K562 (cell line): ENCODE results near the gene SPHK2. TPM values are rescaled to one million over a fixed set of nuclear protein-coding genes. Genes with fewer than 3 reads are reported as not detected.
A peak's percentile ranks its signal among the peaks of the same experiment; 100 is the strongest.

ENCODE experiments used
- ARHGAP35 ChIP-seq: fragments of 450-650 bp; IDR thresholded peaks from 2 replicates; pipeline ENCODE4 v1.6.1; 2018; ENCODE audit not compliant: partially characterized antibody
- BHLHE40 ChIP-seq: IDR thresholded peaks from 2 replicates; pipeline ENCODE4 v1.6.1; 2011; ENCODE audit warnings: low read length, improper control_type of control experiment
- CHD2 ChIP-seq: IDR thresholded peaks from 2 replicates; pipeline ENCODE4 v1.6.1; 2011; ENCODE audit warnings: low read depth, low read length
- FOXJ3 ChIP-seq: sonication (generic); formaldehyde crosslinking; IDR thresholded peaks from 2 replicates; pipeline ENCODE4 v1.4.0; 2020; ENCODE audit warnings: mild to moderate bottlenecking, missing genetic modification reagents
- GABPA ChIP-seq: fragments of 200-800 bp; sonication (Bioruptor generic); conservative IDR thresholded peaks from 2 replicates; pipeline ENCODE4 v1.6.1; 2016; ENCODE audit warnings: low read depth, missing genetic modification characterization, missing compliant biosample characterization
- HMBOX1 ChIP-seq: sonication (generic); IDR thresholded peaks from 2 replicates; pipeline ENCODE4 v1.6.1; 2016
- HMGXB4 ChIP-seq: sonication (generic); formaldehyde crosslinking; IDR thresholded peaks from 2 replicates; pipeline ENCODE4 v1.8.1; 2023; ENCODE audit warnings: mild to moderate bottlenecking, missing genetic modification reagents
- MBD1 ChIP-seq: fragments of 250-450 bp; sonication (Bioruptor Pico); IDR thresholded peaks from 2 replicates; pipeline ENCODE4 v1.8.0; 2022; ENCODE audit warnings: inconsistent platforms
- PATZ1 ChIP-seq: fragments of 250-450 bp; sonication (Bioruptor Pico); IDR thresholded peaks from 2 replicates; pipeline ENCODE4 v1.5.0; 2020; ENCODE audit warnings: mild to moderate bottlenecking, borderline replicate concordance
- POLR2G ChIP-seq: fragments of 200-400 bp; formaldehyde crosslinking; IDR thresholded peaks from 2 replicates; pipeline ENCODE4 v1.6.1; 2017; ENCODE audit warnings: low read depth, mild to moderate bottlenecking, antibody characterized with exemption, low read length, moderate library complexity
- RCOR1 ChIP-seq, 2 experiments: IDR thresholded peaks; 2 replicates each; pipeline ENCODE4 v1.6.1; 2012; ENCODE audit warnings: low read depth in 2 of 2, low read length in 2 of 2, borderline replicate concordance in 1 of 2, improper control_type of control experiment in 1 of 2
- SAP30 ChIP-seq: fragments of 200-600 bp; sonication (generic); IDR thresholded peaks from 2 replicates; pipeline ENCODE4 v1.6.1; 2012; ENCODE audit warnings: borderline replicate concordance, low read depth, mild to moderate bottlenecking, moderate library complexity, low read length, control low read depth, inconsistent platforms; ENCODE audit not compliant: insufficient read depth, poor library complexity, severe bottlenecking
- TFE3 ChIP-seq: fragments of 450-650 bp; formaldehyde crosslinking; IDR thresholded peaks from 2 replicates; pipeline ENCODE4 v1.4.0; 2020; ENCODE audit warnings: mild to moderate bottlenecking, mixed read lengths
- WHSC1 ChIP-seq: IDR thresholded peaks from one replicate; pipeline ENCODE4 v1.6.1; 2012; ENCODE audit warnings: low read length, control low read depth, inconsistent platforms
- XRCC5 ChIP-seq: fragments of 200-400 bp; formaldehyde crosslinking; IDR thresholded peaks from 2 replicates; pipeline ENCODE4 v1.6.1; 2017; ENCODE audit warnings: low read depth, mild to moderate bottlenecking, low read length
- ZNF165 ChIP-seq: fragments of 250-450 bp; sonication (Bioruptor Pico); IDR thresholded peaks from 2 replicates; pipeline ENCODE4 v1.4.0; 2020; ENCODE audit warnings: borderline replicate concordance
- ZNF740 ChIP-seq, 3 experiments: fragments of 200-800 bp in 1 of 3; sonication (Bioruptor generic) in 1 of 3; sonication (generic) in 1 of 3; formaldehyde crosslinking in 1 of 3; IDR thresholded peaks; 2 replicates each; pipeline versions ENCODE4 v1.6.1 to v1.8.0; 2016 to 2022; ENCODE audit warnings: mild to moderate bottlenecking in 2 of 3, missing compliant biosample characterization in 2 of 3, missing genetic modification characterization in 2 of 3, missing genetic modification reagents in 1 of 3
- polyA plus RNA-seq, 8 experiments: library from polyadenylated mRNA; depleted of rRNA in 4 of 8; stranded (reverse) in 5 of 8; unstranded in 3 of 8; fragments of >200 nt; fragmentation: Nextera tagmentation in 2 of 8; fragmentation: Illumina TruSeq in 1 of 8; extraction: Ambion mirVana in 2 of 8; extraction: Trizol in 1 of 8; gene quantifications; 2 replicates each; pipeline versions ENCODE4 v1.2.1 to v1.2.3, GENCODE V29; 2011 to 2014; ENCODE audit warnings: inconsistent platforms in 1 of 8, missing spikeins in 1 of 8
- total RNA-seq, 7 experiments: library from RNA; depleted of rRNA in 6 of 7; stranded (reverse); fragments of >200 nt in 6 of 7; fragmentation: Illumina TruSeq in 2 of 7; extraction: Trizol in 2 of 7; gene quantifications; 2 replicates each; pipeline versions ENCODE4 v1.2.1 to v1.2.3, GENCODE V29; 2011 to 2021; ENCODE audit warnings: low replicate concordance in 1 of 7

SPHK2 gene
- total and polyA plus RNA-seq, 9 of the 15 experiments (the other 6 are each of a cell fraction or from before 2014, with no cell fraction given): 0.10 to 15.2 (median 2.9) TPM

- TF ChIP-seq HMGXB4 (CRISPR knock-in tag): no peak
- no peak for TF ChIP-seq MBD1 (CRISPR knock-in tag)
- no peak for TF ChIP-seq POLR2G
- no peak for TF ChIP-seq BHLHE40
- TF ChIP-seq WHSC1: no peak
- no peak for TF ChIP-seq FOXJ3 (CRISPR knock-in tag)
- no peak for TF ChIP-seq XRCC5
- TF ChIP-seq ZNF740 (CRISPR knock-in tag; IDR thresholded peaks at IDR 0.05): no peak
- no peak for TF ChIP-seq ZNF740 (tag; IDR thresholded peaks at IDR 0.05)
- no peak for TF ChIP-seq CHD2
- TF ChIP-seq HMBOX1: no peak
- no peak for TF ChIP-seq GABPA (tag)
- no peak for TF ChIP-seq ARHGAP35
- TF ChIP-seq RCOR1 (IDR thresholded peaks at IDR 0.05; ENCODE audit: borderline replicate concordance in 1 of 2, low read depth in 2 of 2, low read length in 2 of 2): peak in 1 of 2 experiments; percentile 49; a peak in 1 of 4 replicates
- TF ChIP-seq TFE3 (CRISPR knock-in tag): no peak
- no peak for TF ChIP-seq ZNF165 (CRISPR knock-in tag)
- no peak for TF ChIP-seq PATZ1 (CRISPR knock-in tag)
- no peak for TF ChIP-seq SAP30
Observed at GRCh38 chr19:48603850-48604249, 15.5 kb upstream of the SPHK2 start (continued).
